ENCODE measurements around the gene PMEPA1. TPM values are rescaled to one million over a fixed set of nuclear protein-coding genes. Genes with fewer than 3 reads are reported as not detected.

Gene PMEPA1
- total RNA-seq, 4 donors from 2014 or later = 10.4 to 37.8 (median 17.4) TPM

DNA sequence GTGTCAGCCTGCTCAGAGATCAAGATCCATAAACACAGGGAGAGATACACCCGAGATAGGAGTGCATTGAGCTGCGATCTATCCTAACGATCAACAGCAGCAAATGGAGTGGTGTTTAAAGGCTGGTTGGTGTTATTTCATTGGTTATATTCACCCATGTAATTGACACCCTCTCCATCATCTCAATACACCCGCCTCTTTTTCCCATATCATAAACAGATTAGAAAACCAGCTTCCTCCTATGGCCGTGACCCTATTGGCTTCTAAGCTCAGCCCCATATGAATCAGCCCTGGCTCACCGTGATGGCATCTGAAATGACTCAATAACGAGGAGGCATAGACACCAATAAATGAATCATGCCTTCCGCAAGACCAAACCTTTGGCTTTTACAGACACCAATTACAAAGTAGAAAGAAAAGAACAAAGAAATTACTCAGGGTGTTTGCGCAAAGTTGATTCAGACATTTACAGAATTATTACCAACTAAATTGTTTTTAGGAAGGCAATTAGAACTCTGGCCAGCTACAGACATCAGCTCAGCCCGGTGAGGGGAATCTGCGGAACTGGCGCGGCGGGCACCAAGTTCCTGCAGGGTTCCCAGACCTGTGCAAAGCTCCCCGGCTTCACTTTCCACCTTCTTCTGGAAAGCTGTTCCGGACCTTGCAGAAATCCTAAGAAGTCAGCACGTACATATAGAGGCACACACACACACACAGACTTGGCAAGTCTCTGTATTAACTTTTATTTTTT is 11.5 kb downstream of the PMEPA1 start:
- Histone ChIP-seq H3K9me3 (no peaks in the 10 kb centered on the region), H3K4me3 (no peak overlapping the region), H3K36me3 (no peaks in the 10 kb centered on the region), H3K27ac (replicated peaks in 1 of 4) (peak overlapping the region in 1 of 4 donors; percentile 2), H3K27me3 (no peaks in the 10 kb centered on the region), H3K4me1 (peaks cover 10 to 53% (median 37%) of the 10 kb centered on the region in 4 donors)
- 73% methylated on average over 17 of the region's 17 CpGs for WGBS
- peak in 1 of 2 donors; percentile 54 for TF ChIP-seq POLR2AphosphoS5 (IDR thresholded peaks at IDR 0.05)
- TF ChIP-seq, protein P1, sequence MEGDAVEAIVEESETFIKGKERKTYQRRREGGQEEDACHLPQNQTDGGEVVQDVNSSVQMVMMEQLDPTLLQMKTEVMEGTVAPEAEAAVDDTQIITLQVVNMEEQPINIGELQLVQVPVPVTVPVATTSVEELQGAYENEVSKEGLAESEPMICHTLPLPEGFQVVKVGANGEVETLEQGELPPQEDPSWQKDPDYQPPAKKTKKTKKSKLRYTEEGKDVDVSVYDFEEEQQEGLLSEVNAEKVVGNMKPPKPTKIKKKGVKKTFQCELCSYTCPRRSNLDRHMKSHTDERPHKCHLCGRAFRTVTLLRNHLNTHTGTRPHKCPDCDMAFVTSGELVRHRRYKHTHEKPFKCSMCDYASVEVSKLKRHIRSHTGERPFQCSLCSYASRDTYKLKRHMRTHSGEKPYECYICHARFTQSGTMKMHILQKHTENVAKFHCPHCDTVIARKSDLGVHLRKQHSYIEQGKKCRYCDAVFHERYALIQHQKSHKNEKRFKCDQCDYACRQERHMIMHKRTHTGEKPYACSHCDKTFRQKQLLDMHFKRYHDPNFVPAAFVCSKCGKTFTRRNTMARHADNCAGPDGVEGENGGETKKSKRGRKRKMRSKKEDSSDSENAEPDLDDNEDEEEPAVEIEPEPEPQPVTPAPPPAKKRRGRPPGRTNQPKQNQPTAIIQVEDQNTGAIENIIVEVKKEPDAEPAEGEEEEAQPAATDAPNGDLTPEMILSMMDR (IDR thresholded peaks at IDR 0.05) = no peak
- no peak for TF ChIP-seq EP300 (IDR thresholded peaks at IDR 0.05)
- intact Hi-C loops (cut with DNase I) = no loop called here
- no peak for DNase-seq (ENCODE audit: extremely low spot score)

DNA sequence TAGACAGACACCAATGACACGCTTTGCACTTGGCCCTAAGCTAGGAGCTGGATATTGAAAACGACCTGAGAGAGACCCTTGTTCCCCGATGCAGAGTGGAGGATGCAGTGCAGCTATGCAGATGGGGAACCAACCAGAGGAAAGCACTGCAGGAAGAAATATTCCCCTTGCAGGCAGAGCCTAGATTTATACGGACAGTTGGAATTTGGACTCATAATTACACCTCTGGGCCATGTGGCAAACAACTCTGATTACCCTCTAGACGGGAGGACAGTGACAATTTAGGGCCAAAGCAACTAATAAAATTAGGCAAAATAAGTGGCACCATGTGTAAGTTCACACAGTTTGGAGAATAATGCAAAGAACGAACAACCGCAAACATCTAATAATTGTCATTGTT is 12.3 kb downstream of the PMEPA1 start:
- H3K27ac ChIP-seq (replicated peaks in 1 of 4) = no peak overlapping the region
- no peak for DNase-seq (ENCODE audit: extremely low spot score)
- no peaks in the 10 kb centered on the region for H3K9me3 ChIP-seq
- whole genome bisulfite sequencing = 67% methylated on average over 7 of the region's 7 CpGs
- intact Hi-C loops (cut with DNase I) = no loop called here
- no peak for TF ChIP-seq POLR2A (IDR thresholded peaks at IDR 0.05; ENCODE audit: low read depth)
- TF ChIP-seq EP300 (IDR thresholded peaks at IDR 0.05) = no peak
- TF ChIP-seq POLR2AphosphoS5 (IDR thresholded peaks at IDR 0.05) = no peak
- TF ChIP-seq, protein P1 (IDR thresholded peaks at IDR 0.05) = no peak
- H3K4me3 ChIP-seq = no peak overlapping the region
- H3K4me1 ChIP-seq = peaks cover 10 to 53% (median 40%) of the 10 kb centered on the region in 4 donors
- H3K27me3 ChIP-seq = no peaks in the 10 kb centered on the region
- H3K36me3 ChIP-seq = no peaks in the 10 kb centered on the region

DNA sequence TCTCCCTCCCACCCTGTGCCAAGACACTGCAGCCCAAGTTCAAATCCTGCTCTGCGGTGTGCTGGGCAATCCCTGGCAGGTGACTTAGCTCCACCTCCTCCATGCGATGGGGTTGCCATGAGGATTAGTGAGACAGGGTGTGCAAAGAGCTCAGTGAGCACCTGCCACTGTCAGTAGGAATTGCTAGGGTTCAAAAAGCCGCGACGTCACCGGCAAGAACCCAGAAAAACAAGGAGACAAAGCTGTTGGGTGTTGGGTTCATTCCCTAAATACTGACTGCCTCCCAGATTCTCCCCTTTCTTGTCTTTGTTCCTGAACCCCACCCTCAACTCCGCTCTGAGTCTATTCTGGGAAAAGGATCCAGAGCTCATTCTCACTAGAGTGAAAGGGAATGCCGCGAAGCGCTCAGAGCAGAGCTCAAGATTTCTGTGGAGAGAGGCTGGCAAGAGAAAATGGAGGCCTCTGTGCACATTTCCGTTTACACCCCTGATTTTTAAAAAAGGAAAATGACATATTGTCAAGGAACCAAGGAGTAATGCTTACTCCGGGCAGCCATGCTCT is 13.3 kb downstream of the PMEPA1 start:
- Histone ChIP-seq H3K9me3 (no peaks in the 10 kb centered on the region), H3K27me3 (no peaks in the 10 kb centered on the region), H3K4me3 (no peak overlapping the region), H3K4me1 (peaks cover 13 to 52% (median 49%) of the 10 kb centered on the region in 4 donors), H3K36me3 (no peaks in the 10 kb centered on the region), H3K27ac (replicated peaks in 1 of 4) (no peak overlapping the region)
- no peak for DNase-seq (ENCODE audit: extremely low spot score)
- 88% methylated on average over 10 of the region's 12 CpGs for WGBS
- no peak for TF ChIP-seq EP300 (IDR thresholded peaks at IDR 0.05)
- TF ChIP-seq POLR2A (IDR thresholded peaks at IDR 0.05; ENCODE audit: low read depth) = no peak
- TF ChIP-seq POLR2AphosphoS5 (IDR thresholded peaks at IDR 0.05) = no peak
- TF ChIP-seq, protein P1 (IDR thresholded peaks at IDR 0.05) = no peak
- intact Hi-C loops (cut with DNase I) = no loop called here

DNA sequence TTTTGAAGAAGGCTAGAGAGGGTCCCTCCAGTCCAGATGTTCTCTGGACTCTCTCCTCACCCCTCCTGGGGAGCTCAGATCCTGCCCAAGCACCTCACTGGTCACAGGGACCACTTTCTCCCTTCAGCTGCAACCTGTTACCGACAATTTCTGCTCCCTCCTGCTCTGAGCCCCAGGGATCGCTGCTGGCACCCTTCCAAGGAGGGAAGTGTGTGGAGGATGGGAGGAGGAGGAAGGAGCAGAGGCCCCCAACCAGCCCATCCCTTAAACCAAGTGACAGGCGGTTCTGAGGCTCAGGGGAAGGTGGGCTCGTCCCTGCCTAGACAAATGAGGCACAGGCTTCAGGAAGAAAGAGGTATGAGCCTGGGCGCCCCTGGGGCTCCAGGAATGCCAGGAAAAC is 13.9 kb downstream of the PMEPA1 start:
- intact Hi-C loops (cut with DNase I) = no loop called here
- Histone ChIP-seq H3K27me3 (no peaks in the 10 kb centered on the region), H3K27ac (replicated peaks in 1 of 4) (no peak overlapping the region), H3K4me3 (no peak overlapping the region), H3K36me3 (no peaks in the 10 kb centered on the region), H3K4me1 (peaks cover 13 to 55% (median 51%) of the 10 kb centered on the region in 4 donors), H3K9me3 (no peaks in the 10 kb centered on the region)
- DNase-seq (ENCODE audit: extremely low spot score) = no peak
- WGBS = 66% methylated on average over 5 of the region's 5 CpGs
- TF ChIP-seq POLR2AphosphoS5 (IDR thresholded peaks at IDR 0.05) = no peak
- TF ChIP-seq, protein P1 (IDR thresholded peaks at IDR 0.05) = no peak
- TF ChIP-seq EP300 (IDR thresholded peaks at IDR 0.05) = no peak
- TF ChIP-seq POLR2A (IDR thresholded peaks at IDR 0.05; ENCODE audit: low read depth) = no peak
